Effector memory CD4-positive, alpha-beta T cell (primary cell): ENCODE measurements around the gene MLEC.

Experiments used
- DNase-seq, 3 donors: peaks; one replicate each; pipeline ENCODE4 v3.0.0-alpha.2; 2020
- H3K27ac ChIP-seq: 2 replicates; pipeline ENCODE4 v1.7.0; 2013; ENCODE audit warnings: mild to moderate bottlenecking, low read length, moderate library complexity; ENCODE audit not compliant: insufficient read depth, poor library complexity, severe bottlenecking
- H3K27me3 ChIP-seq: replicated peaks from 2 replicates; pipeline ENCODE4 v1.7.0; 2013; ENCODE audit warnings: mild to moderate bottlenecking, low read length; ENCODE audit not compliant: insufficient read depth, control insufficient read depth, poor library complexity, severe bottlenecking
- H3K36me3 ChIP-seq: 2 replicates; pipeline ENCODE4 v1.7.0; 2013; ENCODE audit warnings: mild to moderate bottlenecking, low read length, moderate library complexity; ENCODE audit not compliant: control insufficient read depth, insufficient read depth
- H3K4me1 ChIP-seq: 2 replicates; pipeline ENCODE4 v1.7.0; 2013; ENCODE audit warnings: low read length, mild to moderate bottlenecking; ENCODE audit not compliant: control insufficient read depth, insufficient read depth, poor library complexity, severe bottlenecking
- H3K4me3 ChIP-seq: 2 replicates; pipeline ENCODE4 v1.7.0; 2013; ENCODE audit warnings: low read length, low read depth, mild to moderate bottlenecking; ENCODE audit not compliant: insufficient read depth, poor library complexity, severe bottlenecking
- H3K9me3 ChIP-seq: 2 replicates; pipeline ENCODE4 v1.7.0; 2013; ENCODE audit warnings: mild to moderate bottlenecking, low read length, moderate library complexity; ENCODE audit not compliant: control insufficient read depth
- total RNA-seq, 3 donors: gene quantifications; one replicate each; lab custom pipeline; 2026; lab: John Stamatoyannopoulos, UW

The MLEC gene, protein sequence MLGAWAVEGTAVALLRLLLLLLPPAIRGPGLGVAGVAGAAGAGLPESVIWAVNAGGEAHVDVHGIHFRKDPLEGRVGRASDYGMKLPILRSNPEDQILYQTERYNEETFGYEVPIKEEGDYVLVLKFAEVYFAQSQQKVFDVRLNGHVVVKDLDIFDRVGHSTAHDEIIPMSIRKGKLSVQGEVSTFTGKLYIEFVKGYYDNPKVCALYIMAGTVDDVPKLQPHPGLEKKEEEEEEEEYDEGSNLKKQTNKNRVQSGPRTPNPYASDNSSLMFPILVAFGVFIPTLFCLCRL
- total RNA-seq = 36.0 to 56.3 (median 43.9) reads per million in 3 donors

DNA sequence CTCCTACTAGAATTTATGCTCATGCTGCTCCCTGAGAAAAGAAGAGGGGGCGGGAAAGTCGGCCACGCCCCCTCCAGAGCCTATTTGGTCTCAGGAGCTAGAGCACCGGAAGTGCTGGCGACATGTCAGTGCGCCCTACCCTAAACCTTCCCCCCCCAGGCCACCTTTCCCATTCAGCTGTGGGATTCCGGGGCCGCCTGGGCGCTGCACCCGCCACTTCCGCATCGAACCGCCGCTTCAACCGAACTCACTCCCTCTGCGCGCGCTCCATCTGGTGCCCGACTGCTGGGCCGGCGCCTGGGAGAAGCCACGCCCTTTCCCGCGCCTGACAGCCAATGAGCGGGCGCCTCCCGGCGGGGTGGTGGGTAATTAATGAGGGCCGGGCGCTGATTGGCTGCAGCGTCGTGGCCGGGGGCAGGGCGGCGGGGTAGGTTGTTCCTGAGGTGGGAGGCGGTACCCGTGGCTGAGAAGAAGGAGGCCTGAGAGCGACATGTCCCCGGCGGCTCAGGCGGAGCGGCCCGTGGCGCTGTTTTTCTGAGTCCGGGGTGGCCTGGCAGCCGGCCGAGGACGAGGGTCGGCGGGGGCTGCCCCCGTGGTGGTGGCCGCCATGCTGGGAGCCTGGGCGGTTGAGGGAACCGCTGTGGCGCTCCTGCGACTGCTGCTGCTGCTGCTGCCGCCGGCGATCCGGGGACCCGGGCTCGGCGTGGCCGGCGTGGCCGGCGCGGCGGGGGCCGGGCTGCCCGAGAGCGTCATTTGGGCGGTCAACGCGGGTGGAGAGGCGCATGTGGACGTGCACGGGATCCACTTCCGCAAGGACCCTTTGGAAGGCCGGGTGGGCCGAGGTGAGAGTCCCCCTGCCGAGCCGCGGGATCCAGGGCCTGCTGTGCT is at the start of gene MLEC:
Gene MLEC, plus strand, starts transcription at position 460 of the 888 bp plus-strand sequence. Its CDS starts 148 bp downstream, at position 608.
- H3K9me3 ChIP-seq = no peaks in the 10 kb centered on the region
- H3K27me3 ChIP-seq = no peaks in the 10 kb centered on the region
- peak within 1 kb of the TSS; percentile 89 for H3K27ac ChIP-seq
- H3K4me1 ChIP-seq = peaks cover 17% of the 10 kb centered on the region
- peak; percentile 99 to 100 (median 99) for DNase-seq
- peak within 1 kb of the TSS; percentile 70 for H3K4me3 ChIP-seq
- H3K36me3 ChIP-seq = no peaks in the 10 kb centered on the region

DNA sequence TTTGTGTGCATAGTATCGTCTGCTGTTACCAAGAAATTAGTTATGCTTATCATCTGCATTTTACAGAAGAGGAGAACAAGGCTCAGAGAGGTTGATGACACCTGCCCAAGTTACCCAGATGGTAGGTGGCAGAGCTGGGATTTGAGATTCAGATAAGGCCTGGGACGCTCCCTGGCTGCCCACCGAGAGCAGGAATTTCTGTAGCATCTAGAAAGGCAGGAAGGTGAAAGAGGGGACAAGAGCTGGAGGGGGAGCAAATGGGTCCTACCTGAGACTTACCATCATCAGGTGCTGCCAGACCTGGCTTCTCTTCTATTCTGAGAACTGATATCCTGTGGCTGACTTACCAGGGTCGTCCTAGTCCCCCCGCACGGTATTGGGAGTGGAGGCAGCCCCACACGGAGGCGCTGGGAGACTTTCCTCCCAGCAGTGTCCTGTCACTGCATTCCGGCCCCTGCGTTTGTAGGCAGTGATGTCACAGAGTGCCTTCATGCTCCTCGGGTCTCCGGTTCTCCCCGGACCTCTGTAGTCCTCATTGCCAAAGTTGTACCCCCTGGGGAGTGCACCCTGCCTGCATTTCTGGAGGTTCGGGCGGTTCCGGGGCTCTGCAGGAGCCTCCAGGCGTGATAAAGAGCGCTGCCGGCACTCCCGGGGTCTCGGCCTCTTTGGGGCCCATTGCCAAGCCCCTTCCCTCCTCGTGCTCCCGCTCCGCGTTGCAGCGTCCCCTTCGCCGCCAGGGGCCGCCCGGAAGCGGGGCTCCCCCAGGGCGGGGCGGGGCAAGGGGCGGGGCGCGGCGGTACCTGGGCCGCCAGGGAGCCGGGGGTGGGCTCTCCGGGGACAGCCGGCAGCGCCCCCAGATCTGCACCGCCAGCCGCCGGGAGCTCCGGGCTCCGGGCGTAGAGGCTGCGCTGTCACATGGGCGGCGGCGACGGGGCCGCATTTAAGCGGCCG is 46.9 kb upstream of the MLEC start, which contains the start of gene CABP1:
Gene CABP1, plus strand, starts transcription at position 856 of the 951 bp plus-strand sequence. Its CDS starts 60 bp downstream, at position 916.
- Histone ChIP-seq H3K4me1 (peaks cover 10% of the 10 kb centered on the region), H3K27ac (no peak within 1 kb of the TSS), H3K36me3 (no peaks in the 10 kb centered on the region), H3K9me3 (no peaks in the 10 kb centered on the region), H3K27me3 (peaks cover 24% of the 10 kb centered on the region), H3K4me3 (peak within 1 kb of the TSS; percentile 45)
- DNase-seq = peak; percentile 38 to 52 (median 45)

DNA sequence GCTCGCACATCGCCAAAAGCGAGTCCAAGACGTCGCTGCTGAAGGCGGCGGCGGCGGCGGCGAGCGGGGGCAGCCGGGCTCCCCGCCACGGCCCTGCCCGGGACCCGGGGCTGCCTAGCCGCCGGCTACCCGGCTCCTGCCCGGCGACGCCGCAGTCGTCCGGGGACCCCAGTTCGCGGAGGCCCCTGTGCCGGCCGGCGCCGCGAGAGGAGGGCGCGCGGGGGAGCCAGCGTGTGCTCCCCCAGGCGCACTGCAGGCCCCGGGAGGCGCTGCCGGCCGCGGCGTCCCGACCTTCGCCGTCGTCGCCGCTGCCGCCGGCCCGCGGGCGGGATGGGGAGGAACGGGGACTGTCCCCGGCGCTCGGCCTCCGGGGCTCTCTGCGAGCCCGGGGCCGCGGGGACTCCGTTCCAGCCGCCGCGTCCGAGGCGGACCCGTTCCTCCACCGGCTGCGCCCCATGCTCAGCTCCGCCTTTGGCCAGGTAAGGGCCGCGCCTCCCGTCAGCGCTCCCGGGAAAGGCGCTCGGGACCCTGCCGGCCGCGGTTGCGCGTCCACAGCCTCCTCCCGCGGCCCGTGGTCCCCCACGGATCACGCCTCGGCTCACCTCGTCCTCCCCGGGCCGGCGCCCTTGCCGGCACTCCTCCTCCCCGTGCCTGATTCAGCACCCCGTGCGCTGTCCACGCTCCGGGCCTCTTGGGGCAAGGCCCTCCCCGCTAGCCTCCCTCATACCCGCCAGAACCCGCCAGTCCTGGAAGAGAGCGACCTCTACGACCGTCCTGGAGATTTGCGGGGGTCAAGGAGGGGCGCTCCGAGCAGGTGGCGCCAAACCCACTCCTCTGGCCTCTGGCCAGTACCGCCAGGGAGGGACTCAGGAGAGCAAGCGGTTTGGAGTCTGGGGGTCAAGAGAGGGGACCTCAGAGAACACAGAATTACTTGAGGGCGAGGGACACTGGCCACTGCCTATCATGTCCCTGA is 45.8 kb upstream of the MLEC start:
- H3K27me3 ChIP-seq = peaks cover 24% of the 10 kb centered on the region
- peak; percentile 6 to 25 (median 19) for DNase-seq
- peak overlapping the region; percentile 45 for H3K4me3 ChIP-seq
- H3K4me1 ChIP-seq = peaks cover 10% of the 10 kb centered on the region
- no peak overlapping the region for H3K27ac ChIP-seq
- no peaks in the 10 kb centered on the region for H3K36me3 ChIP-seq
- H3K9me3 ChIP-seq = no peaks in the 10 kb centered on the region

DNA sequence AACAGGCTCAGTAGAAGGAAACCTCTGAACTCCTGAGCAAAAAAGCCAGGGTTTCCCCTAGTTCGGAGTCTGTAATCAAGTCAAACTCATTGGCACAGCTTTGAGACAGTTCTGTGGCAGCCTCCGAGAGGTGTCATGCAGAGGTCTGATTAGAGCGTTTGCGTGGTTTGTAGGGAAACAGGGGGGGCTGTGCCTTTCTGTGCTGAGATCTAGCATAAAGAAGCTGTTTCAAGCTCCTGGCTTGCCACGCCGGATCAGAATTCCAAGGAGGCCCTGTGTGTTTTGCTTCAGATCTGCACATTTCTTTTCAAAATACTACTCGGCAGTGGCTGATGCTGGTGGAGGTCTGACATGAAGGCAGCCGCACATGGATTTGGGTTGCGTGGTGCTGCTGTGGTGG is 44.8 kb upstream of the MLEC start:
- Histone ChIP-seq H3K27me3 (peaks cover 27% of the 10 kb centered on the region), H3K36me3 (no peaks in the 10 kb centered on the region), H3K27ac (no peak overlapping the region), H3K4me3 (no peak overlapping the region), H3K9me3 (no peaks in the 10 kb centered on the region), H3K4me1 (peaks cover 10% of the 10 kb centered on the region)
- DNase-seq = no peak

DNA sequence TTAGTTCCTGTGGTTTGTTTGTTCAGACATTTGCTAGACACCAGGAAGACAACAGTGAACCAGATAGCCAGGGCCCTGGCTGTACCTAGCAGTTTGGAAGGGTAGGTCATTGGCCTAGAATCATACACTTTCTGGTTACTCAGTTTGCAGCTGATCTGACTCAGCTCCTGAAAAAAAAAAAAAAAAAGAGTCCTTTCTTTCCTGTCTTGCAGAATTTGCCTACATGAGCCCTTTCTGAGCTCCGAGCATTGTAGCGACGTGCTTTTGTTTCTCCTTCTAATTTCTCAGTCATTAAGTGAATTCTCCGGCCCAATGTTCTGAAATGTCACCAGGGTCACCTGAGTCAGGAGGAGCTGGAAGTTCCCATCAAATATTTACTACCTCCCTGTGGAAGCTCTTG is 44.1 kb upstream of the MLEC start:
- peaks cover 10% of the 10 kb centered on the region for H3K4me1 ChIP-seq
- peaks cover 27% of the 10 kb centered on the region for H3K27me3 ChIP-seq

DNA sequence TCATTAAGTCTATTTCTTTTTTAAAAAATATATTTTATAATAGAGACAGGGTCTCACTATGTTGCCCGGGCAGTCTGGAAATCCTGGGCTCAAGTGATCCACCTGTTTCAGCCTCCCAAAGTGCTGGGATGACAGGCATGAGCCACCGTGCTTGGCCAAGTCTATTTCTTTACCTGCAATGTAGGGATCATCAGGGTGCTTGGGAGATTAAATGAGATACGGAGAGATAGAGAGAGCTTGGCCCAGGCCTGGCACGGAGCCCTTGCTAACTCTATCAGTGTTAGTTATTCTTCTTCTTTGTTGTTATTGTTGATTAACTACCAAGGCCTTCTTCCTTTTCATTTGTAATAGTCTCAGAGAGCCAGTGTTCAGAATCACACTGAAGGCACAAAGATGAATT is 43.4 kb upstream of the MLEC start:
- no peak overlapping the region for H3K4me3 ChIP-seq
- H3K9me3 ChIP-seq = no peaks in the 10 kb centered on the region
- DNase-seq = no peak
- peaks cover 10% of the 10 kb centered on the region for H3K4me1 ChIP-seq
- no peaks in the 10 kb centered on the region for H3K36me3 ChIP-seq
- no peak overlapping the region for H3K27ac ChIP-seq
- peaks cover 27% of the 10 kb centered on the region for H3K27me3 ChIP-seq

More for the DNA sequence above, 44.1 kb upstream of the MLEC start:
- H3K36me3 ChIP-seq = no peaks in the 10 kb centered on the region
- DNase-seq = no peak
- H3K27ac ChIP-seq = no peak overlapping the region
- no peaks in the 10 kb centered on the region for H3K9me3 ChIP-seq
- no peak overlapping the region for H3K4me3 ChIP-seq

DNA sequence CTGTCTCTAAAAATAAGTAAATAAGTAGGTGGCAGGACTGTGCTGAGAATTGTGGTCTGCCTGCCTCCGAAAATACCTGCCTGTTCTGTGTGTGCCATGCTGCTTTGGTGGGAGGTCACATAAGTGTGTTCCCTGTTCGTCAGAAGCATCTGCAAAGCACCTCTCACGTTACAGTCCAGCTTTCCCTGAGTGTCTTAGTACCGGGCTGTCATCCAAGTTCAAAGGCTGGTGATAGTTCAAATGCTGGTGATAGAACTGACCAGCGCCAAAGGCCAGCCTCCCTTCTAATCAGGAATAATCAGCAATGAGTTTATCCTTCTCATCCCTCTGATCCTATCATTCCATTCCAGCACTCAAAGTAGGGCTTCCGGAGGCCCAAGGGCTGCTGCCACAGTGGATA is 40.9 kb upstream of the MLEC start:
- no peak for DNase-seq
- Histone ChIP-seq H3K4me1 (peaks cover 16% of the 10 kb centered on the region), H3K9me3 (no peaks in the 10 kb centered on the region), H3K4me3 (no peak overlapping the region), H3K36me3 (no peaks in the 10 kb centered on the region), H3K27me3 (peaks cover 33% of the 10 kb centered on the region), H3K27ac (no peak overlapping the region)

DNA sequence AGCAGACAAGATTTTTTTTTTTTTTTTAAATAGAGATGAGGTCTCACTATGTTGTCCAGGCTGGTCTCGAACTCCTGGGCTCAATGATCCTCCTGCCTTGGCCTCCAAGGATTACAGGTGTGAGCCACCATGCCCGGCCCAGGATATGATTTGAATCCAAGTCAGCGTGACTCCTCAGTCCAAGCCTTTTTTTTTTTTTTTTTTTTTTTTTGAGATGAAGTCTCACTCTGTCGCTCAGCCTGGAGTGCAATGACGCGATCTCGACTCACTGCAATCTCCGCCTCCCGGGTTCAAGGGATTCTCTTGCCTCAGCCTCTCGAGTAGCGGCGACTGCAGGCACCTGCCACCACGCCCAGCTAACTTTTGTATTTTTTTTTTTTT is 39.6 kb upstream of the MLEC start:
- H3K27me3 ChIP-seq = peaks cover 21% of the 10 kb centered on the region
- no peaks in the 10 kb centered on the region for H3K9me3 ChIP-seq
- H3K27ac ChIP-seq = no peak overlapping the region
- peaks cover 11% of the 10 kb centered on the region for H3K4me1 ChIP-seq
- no peaks in the 10 kb centered on the region for H3K36me3 ChIP-seq
- H3K4me3 ChIP-seq = no peak overlapping the region
- no peak for DNase-seq
